ENCODE data around the gene RYR2. TPM values are rescaled to one million over a fixed set of nuclear protein-coding genes. Genes with fewer than 3 reads are reported as not detected.

RYR2 gene
- polyA plus RNA-seq, 1 experiment, result not detected

DNA sequence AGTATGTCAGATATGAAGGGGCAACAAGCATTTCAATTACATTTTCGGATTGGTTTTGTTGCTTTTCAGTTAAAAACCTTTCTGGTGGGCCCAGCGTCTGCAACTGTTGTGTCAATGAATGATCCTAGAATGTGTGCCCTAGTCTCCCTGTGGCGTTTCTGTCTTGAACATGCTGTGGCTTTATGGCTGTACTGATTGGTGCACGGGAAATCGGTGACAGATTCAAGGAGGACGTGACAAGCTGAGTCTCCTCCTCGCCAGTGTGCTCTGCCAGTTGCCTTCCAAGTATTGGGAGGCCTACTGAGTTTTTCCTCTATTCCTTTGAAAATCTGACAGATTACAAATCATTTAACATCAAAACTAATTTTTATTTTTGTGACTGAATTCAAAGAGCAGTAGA, 721.2 kb downstream of the RYR2 start:
- 0 out of 2 replicates have a peak, but pooled peaks cover 2% of the 10 kb centered on the region for H3K9me3 ChIP-seq (ENCODE audit: control insufficient read depth, insufficient read depth, low read length)
- ChIA-PET POLR2A (no interaction called here), CTCF (no interaction called here)
- TF ChIP-seq, protein P1, sequence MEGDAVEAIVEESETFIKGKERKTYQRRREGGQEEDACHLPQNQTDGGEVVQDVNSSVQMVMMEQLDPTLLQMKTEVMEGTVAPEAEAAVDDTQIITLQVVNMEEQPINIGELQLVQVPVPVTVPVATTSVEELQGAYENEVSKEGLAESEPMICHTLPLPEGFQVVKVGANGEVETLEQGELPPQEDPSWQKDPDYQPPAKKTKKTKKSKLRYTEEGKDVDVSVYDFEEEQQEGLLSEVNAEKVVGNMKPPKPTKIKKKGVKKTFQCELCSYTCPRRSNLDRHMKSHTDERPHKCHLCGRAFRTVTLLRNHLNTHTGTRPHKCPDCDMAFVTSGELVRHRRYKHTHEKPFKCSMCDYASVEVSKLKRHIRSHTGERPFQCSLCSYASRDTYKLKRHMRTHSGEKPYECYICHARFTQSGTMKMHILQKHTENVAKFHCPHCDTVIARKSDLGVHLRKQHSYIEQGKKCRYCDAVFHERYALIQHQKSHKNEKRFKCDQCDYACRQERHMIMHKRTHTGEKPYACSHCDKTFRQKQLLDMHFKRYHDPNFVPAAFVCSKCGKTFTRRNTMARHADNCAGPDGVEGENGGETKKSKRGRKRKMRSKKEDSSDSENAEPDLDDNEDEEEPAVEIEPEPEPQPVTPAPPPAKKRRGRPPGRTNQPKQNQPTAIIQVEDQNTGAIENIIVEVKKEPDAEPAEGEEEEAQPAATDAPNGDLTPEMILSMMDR (IDR thresholded peaks at IDR 0.05; ENCODE audit: low read depth, low read length), result no peak
- no peaks in the 10 kb centered on the region for H3K27me3 ChIP-seq (ENCODE audit: control insufficient read depth, insufficient read depth, low read length)
- DNase-seq (ENCODE audit: low read depth, low spot score), result no peak
- H3K27ac ChIP-seq (ENCODE audit: low read depth, low read length), result no peak overlapping the region
- H3K4me3 ChIP-seq (ENCODE audit: low read depth, low read length), result no peak overlapping the region

DNA sequence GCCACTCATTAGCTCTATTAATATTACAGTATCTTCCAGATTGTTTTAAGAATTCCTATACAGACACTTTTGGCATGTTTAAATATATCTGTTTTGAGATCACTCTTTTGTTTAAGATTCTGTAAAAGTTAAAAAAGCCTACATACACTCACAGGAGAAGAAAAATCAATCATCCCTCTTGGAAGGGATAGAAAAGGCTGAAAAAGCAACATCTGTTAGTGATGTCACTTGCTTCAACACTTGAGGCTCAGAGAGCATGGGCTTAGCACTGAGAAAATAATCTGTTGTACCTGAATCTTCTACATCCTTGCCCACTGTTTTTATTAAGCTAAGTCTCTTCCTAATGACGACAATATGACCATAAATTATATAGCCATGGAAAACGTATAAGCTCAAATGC, 721.8 kb downstream of the RYR2 start:
- TF ChIP-seq, protein P1 (IDR thresholded peaks at IDR 0.05; ENCODE audit: low read depth, low read length), result no peak

DNA sequence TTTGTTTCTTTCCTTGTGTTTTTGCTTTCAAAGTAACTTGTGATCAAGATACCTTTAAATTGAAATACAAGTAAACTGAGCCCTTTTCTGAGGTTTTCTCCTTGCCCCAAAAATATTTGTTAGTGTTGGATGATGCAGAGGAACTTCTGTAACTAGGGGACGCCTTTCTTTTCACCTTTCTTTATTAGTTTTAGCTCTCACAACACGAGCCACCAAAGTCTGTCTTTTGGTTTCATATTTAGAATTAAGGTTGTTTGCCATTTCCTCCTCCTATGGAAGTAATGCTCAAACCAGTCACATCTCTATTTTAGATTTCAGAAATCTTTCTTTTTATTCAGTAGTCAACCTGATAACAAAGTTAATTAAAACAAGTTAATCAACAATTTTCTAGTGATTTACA, 727.9 kb downstream of the RYR2 start:
- H3K4me3 ChIP-seq (ENCODE audit: low read depth, low read length), result no peak overlapping the region
- ChIA-PET CTCF (no interaction called here), POLR2A (no interaction called here)
- 0 out of 2 replicates have a peak, but pooled peaks cover 2% of the 10 kb centered on the region for H3K9me3 ChIP-seq (ENCODE audit: control insufficient read depth, insufficient read depth, low read length)
- TF ChIP-seq, protein P1 (IDR thresholded peaks at IDR 0.05; ENCODE audit: low read depth, low read length), result no peak
- H3K27me3 ChIP-seq (ENCODE audit: control insufficient read depth, insufficient read depth, low read length), result no peaks in the 10 kb centered on the region
- H3K27ac ChIP-seq (ENCODE audit: low read depth, low read length), result no peak overlapping the region
- DNase-seq (ENCODE audit: low read depth, low spot score), result no peak

More for the DNA sequence above, 721.8 kb downstream of the RYR2 start:
- POLR2A ChIA-PET, result no interaction called here
- CTCF ChIA-PET, result no interaction called here
- Histone ChIP-seq H3K9me3 (ENCODE audit: control insufficient read depth, insufficient read depth, low read length) (0 out of 2 replicates have a peak, but pooled peaks cover 2% of the 10 kb centered on the region), H3K4me3 (ENCODE audit: low read depth, low read length) (no peak overlapping the region), H3K27me3 (ENCODE audit: control insufficient read depth, insufficient read depth, low read length) (no peaks in the 10 kb centered on the region), H3K27ac (ENCODE audit: low read depth, low read length) (no peak overlapping the region)
- DNase-seq (ENCODE audit: low read depth, low spot score), result no peak

DNA sequence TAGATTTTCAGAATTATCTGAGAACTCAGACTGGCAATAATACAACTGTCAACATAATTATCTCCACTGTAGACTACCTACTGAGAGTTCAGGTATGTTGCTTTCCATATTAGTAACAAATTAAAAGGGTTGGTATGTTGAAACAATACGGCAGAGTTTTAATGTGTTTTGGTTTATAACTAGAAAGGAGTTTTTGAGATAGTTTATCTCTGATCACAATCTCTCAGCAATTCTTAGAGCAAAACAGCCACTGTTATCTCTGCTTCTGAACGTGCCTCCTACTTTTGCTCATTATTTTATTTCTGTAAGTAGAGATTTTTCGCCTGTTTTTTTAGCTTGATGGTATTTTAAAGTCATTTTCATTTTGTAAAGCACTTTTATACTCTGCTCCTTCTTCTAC, 730.0 kb downstream of the RYR2 start:
- Histone ChIP-seq H3K4me3 (ENCODE audit: low read depth, low read length) (no peak overlapping the region), H3K9me3 (ENCODE audit: control insufficient read depth, insufficient read depth, low read length) (0 out of 2 replicates have a peak, but pooled peaks cover 2% of the 10 kb centered on the region), H3K27me3 (ENCODE audit: control insufficient read depth, insufficient read depth, low read length) (no peaks in the 10 kb centered on the region), H3K27ac (ENCODE audit: low read depth, low read length) (no peak overlapping the region)
- CTCF ChIA-PET, result no interaction called here
- POLR2A ChIA-PET, result no interaction called here
- TF ChIP-seq, protein P1 (IDR thresholded peaks at IDR 0.05; ENCODE audit: low read depth, low read length), result no peak
- no peak for DNase-seq (ENCODE audit: low read depth, low spot score)

DNA sequence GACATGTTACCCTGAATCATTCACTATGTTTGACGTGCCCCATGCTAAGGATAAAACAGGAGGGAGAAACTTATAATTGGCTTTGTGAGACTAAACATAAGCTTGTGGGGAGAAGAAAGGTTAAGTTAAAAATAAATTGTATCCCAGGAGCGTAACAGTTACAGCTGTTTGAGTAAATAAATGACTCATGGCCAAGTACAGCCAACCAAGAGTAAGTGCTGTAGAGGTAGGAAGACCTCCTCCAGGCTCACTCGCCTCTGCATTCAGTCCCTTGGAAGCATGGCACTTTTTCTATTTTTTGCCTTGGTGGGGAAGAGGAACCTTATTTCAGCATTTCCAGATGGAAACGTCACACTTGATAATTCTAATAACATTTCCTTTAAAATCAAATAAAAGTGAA, 732.3 kb downstream of the RYR2 start:
- CTCF ChIA-PET, result no interaction called here
- no peak for DNase-seq (ENCODE audit: low read depth, low spot score)
- no peak overlapping the region for H3K4me3 ChIP-seq (ENCODE audit: low read depth, low read length)
- H3K27me3 ChIP-seq (ENCODE audit: control insufficient read depth, insufficient read depth, low read length), result no peaks in the 10 kb centered on the region
- 0 out of 2 replicates have a peak, but pooled peaks cover 2% of the 10 kb centered on the region for H3K9me3 ChIP-seq (ENCODE audit: control insufficient read depth, insufficient read depth, low read length)
- POLR2A ChIA-PET, result no interaction called here
- H3K27ac ChIP-seq (ENCODE audit: low read depth, low read length), result no peak overlapping the region
- TF ChIP-seq, protein P1 (IDR thresholded peaks at IDR 0.05; ENCODE audit: low read depth, low read length), result no peak

Data from AG04450 (cell line).